Measurements from ENCODE around the gene TOMM20.
"Not testable (repeated sequence)": the region's sequence is repeated elsewhere in the genome, so short reads cannot be mapped to it uniquely, and the experiment has no call there.

- TF ChIP-seq, protein P1, sequence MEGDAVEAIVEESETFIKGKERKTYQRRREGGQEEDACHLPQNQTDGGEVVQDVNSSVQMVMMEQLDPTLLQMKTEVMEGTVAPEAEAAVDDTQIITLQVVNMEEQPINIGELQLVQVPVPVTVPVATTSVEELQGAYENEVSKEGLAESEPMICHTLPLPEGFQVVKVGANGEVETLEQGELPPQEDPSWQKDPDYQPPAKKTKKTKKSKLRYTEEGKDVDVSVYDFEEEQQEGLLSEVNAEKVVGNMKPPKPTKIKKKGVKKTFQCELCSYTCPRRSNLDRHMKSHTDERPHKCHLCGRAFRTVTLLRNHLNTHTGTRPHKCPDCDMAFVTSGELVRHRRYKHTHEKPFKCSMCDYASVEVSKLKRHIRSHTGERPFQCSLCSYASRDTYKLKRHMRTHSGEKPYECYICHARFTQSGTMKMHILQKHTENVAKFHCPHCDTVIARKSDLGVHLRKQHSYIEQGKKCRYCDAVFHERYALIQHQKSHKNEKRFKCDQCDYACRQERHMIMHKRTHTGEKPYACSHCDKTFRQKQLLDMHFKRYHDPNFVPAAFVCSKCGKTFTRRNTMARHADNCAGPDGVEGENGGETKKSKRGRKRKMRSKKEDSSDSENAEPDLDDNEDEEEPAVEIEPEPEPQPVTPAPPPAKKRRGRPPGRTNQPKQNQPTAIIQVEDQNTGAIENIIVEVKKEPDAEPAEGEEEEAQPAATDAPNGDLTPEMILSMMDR (IDR thresholded peaks at IDR 0.05), result not testable (repeated sequence)
- TF ChIP-seq REST (IDR thresholded peaks at IDR 0.05; ENCODE audit: insufficient read depth in 1 of 2, low read depth in 2 of 2, low read length in 1 of 2), result not testable (repeated sequence)
Observed at GRCh38 chr1:235085411-235086117, 43.1 kb downstream of the TOMM20 start.
